Kidney (tissue), 14 donors: ENCODE results near the gene ATAD1. TPM values are rescaled to one million over a fixed set of nuclear protein-coding genes. Genes with fewer than 3 reads are reported as not detected.

ENCODE experiments used
- DNase-seq, 5 donors: peaks; one replicate each; pipeline ENCODE4 v3.0.0-alpha.2; 2013 to 2020
- FAIRE-seq: peaks from 2 replicates; lab custom pipeline; 2012; peaks lifted over from hg19 to GRCh38; lab: Jason Lieb, UNC
- H3K27ac ChIP-seq, 2 donors: one replicate each; pipeline ENCODE4 v1.7.0; 2013; ENCODE audit warnings: low read depth in 2 of 2, low read length in 2 of 2, inconsistent platforms in 1 of 2
- H3K27me3 ChIP-seq: one replicate; pipeline ENCODE4 v1.7.1; 2013; ENCODE audit warnings: low read length, inconsistent platforms; ENCODE audit not compliant: control insufficient read depth, insufficient read depth
- H3K36me3 ChIP-seq, 3 donors: one replicate each; pipeline versions ENCODE4 v1.7.0 to v1.7.1; 2013; ENCODE audit warnings: low read length in 3 of 3, control low read depth in 1 of 3, inconsistent platforms in 1 of 3; ENCODE audit not compliant: insufficient read depth in 3 of 3, control insufficient read depth in 2 of 3
- H3K4me1 ChIP-seq, 3 donors: one replicate each; pipeline versions ENCODE4 v1.7.0 to v1.7.1; 2013; ENCODE audit warnings: low read length in 3 of 3, inconsistent platforms in 1 of 3, low read depth in 1 of 3; ENCODE audit not compliant: control insufficient read depth in 2 of 3, insufficient read depth in 2 of 3
- H3K4me3 ChIP-seq, 3 donors: one replicate each; pipeline versions ENCODE4 v1.7.0 to v1.8.1; 2013; ENCODE audit warnings: low read length in 3 of 3, control low read depth in 1 of 3, inconsistent platforms in 1 of 3
- H3K9ac ChIP-seq, 3 donors: one replicate each; pipeline versions ENCODE4 v1.7.0 to v1.7.1; 2013; ENCODE audit warnings: low read length in 3 of 3, control low read depth in 1 of 3, inconsistent platforms in 1 of 3
- H3K9me3 ChIP-seq, 3 donors: one replicate each; pipeline versions ENCODE4 v1.7.0 to v1.7.1; 2013; ENCODE audit warnings: low read length in 3 of 3, control low read depth in 1 of 3, inconsistent platforms in 1 of 3; ENCODE audit not compliant: control insufficient read depth in 2 of 3, insufficient read depth in 1 of 3
- CTCF ChIP-seq: IDR thresholded peaks from 3 replicates; pipeline ENCODE4 v1.5.1; 2012; ENCODE audit warnings: mild to moderate bottlenecking, moderate library complexity, borderline replicate concordance; ENCODE audit not compliant: insufficient read depth; ENCODE audit errors: extremely low read depth
- intact Hi-C: fragments of 100-400 bp; cut with DNase I; formaldehyde crosslinking; loops from one replicate; pipeline ENCODE4 v1.11.1; 2022
- polyA plus RNA-seq: library from polyadenylated mRNA; stranded (reverse); fragments of 350-450 nt; fragmentation: Illumina TruSeq; extraction: RNeasy Lipid Tissue Mini Kit (QIAGEN cat#74804); gene quantifications from one replicate; pipeline ENCODE4 v1.2.3, GENCODE V29; 2014; ENCODE audit warnings: low read depth, low replicate concordance; ENCODE audit not compliant: insufficient read depth
- total RNA-seq: library from RNA; stranded (reverse); fragmentation: NEBNext Ultra II Directional; extraction: Animal tissue kit (Norgen Biotek cat#: 25700); gene quantifications from one replicate; pipeline ENCODE4 v1.2.1, GENCODE V29; 2021
- donor health status: control.
- donor health status: control.
- donor health status: control.
- donor health status: control.
- donor health status: control.
- donor health status: DM: yes; HTN: yes; CAD: no.
- donor health status: Normal renal cell carcinoma (clear cell type).

ATAD1 gene
- total and polyA plus RNA-seq, 2 donors from 2014 or later, result 22.0 to 57.3 TPM

GRCh38 chr10:87841186-87841585 lies 23.2 kb upstream of the ATAD1 start:
- DNase-seq (no peak), FAIRE-seq (no peak)
- Histone ChIP-seq H3K4me3 (no peak overlapping the region), H3K9ac (no peak overlapping the region), H3K4me1 (no peaks in the 10 kb centered on the region), H3K27ac (no peak overlapping the region), H3K9me3 (no peaks in the 10 kb centered on the region), H3K36me3 (no peaks in the 10 kb centered on the region), H3K27me3 (no peaks in the 10 kb centered on the region)
- intact Hi-C loops, result no loop called here
- no peak for TF ChIP-seq CTCF

- TF ChIP-seq CTCF, result no peak
- Histone ChIP-seq H3K9ac (no peak overlapping the region), H3K4me1 (no peaks in the 10 kb centered on the region), H3K4me3 (no peak overlapping the region), H3K27me3 (no peaks in the 10 kb centered on the region), H3K27ac (no peak overlapping the region), H3K9me3 (no peaks in the 10 kb centered on the region), H3K36me3 (no peaks in the 10 kb centered on the region)
- DNase-seq, result no peak
- FAIRE-seq, result no peak
- intact Hi-C loops, result no loop called here
Measured at GRCh38 chr10:87838650-87839049, 20.6 kb upstream of the ATAD1 start.

- Histone ChIP-seq H3K9ac (no peak overlapping the region), H3K27me3 (no peaks in the 10 kb centered on the region), H3K27ac (no peak overlapping the region), H3K9me3 (no peaks in the 10 kb centered on the region), H3K36me3 (no peaks in the 10 kb centered on the region), H3K4me1 (no peaks in the 10 kb centered on the region), H3K4me3 (no peak overlapping the region)
- no peak for FAIRE-seq
- intact Hi-C loops, result no loop called here
- no peak for DNase-seq
- no peak for TF ChIP-seq CTCF
Measured at GRCh38 chr10:87837445-87837844, 19.4 kb upstream of the ATAD1 start.

- no peak overlapping the region for H3K4me3 ChIP-seq
- no peak for TF ChIP-seq CTCF
- H3K36me3 ChIP-seq, result no peaks in the 10 kb centered on the region
- intact Hi-C loops, result no loop called here
- H3K27ac ChIP-seq, result no peak overlapping the region
- H3K9me3 ChIP-seq, result no peaks in the 10 kb centered on the region
- FAIRE-seq, result no peak
- no peaks in the 10 kb centered on the region for H3K27me3 ChIP-seq
- H3K9ac ChIP-seq, result no peak overlapping the region
- H3K4me1 ChIP-seq, result no peaks in the 10 kb centered on the region
- DNase-seq, result no peak
Measured at GRCh38 chr10:87836098-87836497, 18.1 kb upstream of the ATAD1 start.
